GM10266 (cell line): ENCODE data around the gene RIC3.

Experiments
- DNase-seq: peaks from one replicate; pipeline ENCODE4 v3.0.0; 2012; ENCODE audit errors: extremely low spot score
- TF ChIP-seq, protein P1 (sequence below): IDR thresholded peaks from 2 replicates; pipeline ENCODE4 v1.5.1; 2012; ENCODE audit warnings: mild to moderate bottlenecking, low read depth; ENCODE audit not compliant: control insufficient read depth, insufficient read depth; ENCODE audit errors: missing control alignments

The RIC3 gene

DNA sequence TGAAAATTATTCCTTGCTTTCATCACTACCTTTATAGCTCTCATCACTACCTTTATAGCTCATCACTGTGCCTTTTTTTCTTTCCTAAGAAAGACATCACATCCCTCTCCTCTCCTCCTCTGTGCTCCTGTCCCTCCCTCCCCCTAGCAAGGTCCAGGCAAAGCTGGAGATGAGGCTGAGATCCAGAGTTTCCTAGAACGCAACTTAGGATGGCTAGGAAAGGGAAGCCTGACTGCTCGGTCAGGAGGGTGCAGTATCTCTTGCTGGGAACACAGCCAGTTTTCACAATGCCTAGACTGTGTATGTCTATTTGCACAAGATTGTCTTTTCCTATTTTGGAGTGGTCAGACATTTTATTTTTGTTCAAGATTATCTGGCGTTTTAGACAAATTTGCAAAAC, 63.2 kb downstream of the RIC3 start:
- TF ChIP-seq, protein P1, sequence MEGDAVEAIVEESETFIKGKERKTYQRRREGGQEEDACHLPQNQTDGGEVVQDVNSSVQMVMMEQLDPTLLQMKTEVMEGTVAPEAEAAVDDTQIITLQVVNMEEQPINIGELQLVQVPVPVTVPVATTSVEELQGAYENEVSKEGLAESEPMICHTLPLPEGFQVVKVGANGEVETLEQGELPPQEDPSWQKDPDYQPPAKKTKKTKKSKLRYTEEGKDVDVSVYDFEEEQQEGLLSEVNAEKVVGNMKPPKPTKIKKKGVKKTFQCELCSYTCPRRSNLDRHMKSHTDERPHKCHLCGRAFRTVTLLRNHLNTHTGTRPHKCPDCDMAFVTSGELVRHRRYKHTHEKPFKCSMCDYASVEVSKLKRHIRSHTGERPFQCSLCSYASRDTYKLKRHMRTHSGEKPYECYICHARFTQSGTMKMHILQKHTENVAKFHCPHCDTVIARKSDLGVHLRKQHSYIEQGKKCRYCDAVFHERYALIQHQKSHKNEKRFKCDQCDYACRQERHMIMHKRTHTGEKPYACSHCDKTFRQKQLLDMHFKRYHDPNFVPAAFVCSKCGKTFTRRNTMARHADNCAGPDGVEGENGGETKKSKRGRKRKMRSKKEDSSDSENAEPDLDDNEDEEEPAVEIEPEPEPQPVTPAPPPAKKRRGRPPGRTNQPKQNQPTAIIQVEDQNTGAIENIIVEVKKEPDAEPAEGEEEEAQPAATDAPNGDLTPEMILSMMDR, result no peak
- DNase-seq, result no peak

DNA sequence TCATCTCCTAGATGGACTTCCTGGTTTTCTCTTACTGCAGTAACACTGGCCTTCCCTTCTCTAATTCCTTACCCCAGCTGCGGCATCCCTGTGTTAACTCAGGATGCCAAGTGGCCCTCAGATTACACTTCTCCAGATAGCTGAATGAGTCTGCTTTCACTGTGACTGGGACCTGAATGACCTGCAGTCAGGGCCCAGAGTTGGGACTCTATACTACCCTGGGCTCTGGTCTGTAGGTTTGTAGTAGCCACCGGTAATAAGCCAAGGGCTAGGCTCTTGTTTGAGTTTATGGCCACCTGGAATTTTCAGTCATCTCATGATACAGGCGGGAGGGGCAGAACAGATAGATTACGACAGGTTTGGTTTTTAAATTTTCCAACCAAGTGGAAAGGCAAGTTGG, 63.7 kb downstream of the RIC3 start:
- TF ChIP-seq, protein P1, result no peak
- DNase-seq, result no peak

DNA sequence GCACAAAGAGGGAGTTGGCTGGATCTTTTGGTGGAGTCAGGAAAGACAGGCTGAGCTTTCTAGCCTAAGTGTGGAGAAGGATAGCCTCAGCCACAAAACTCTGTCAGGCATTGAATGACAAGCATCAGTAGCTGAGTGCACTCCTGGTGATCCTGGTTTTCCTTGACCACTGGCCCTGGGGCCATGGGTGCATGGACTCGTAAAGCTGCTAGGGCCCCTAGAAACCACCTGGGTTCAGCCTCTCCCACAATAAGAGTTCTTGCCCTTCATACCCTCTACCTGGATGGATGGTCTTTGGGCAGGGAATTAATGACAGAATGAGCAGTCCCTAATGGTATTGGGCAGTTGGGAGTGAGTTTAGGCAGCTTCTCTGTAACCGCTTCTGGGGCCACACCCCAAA, 64.9 kb downstream of the RIC3 start:
- TF ChIP-seq, protein P1, result no peak
- no peak for DNase-seq

DNA sequence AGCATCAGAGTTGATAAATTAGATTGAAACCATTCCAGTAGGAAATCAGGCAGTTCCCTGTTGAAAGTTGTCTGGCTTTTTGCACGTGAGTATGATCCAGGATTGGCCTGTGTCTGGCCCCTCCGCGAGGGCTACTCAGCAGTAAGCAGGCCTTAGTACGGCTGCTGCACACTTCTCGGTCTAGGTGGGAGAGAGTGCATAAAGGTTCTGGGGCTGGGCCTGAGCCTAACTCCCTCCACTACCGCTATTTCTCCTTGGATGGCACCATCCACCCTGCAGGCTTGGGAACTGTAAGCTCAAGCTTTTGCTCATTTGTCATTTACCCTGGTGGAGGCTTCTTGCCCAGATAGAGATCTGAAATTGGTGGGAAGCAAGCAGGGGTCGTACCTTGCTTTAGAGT, 65.9 kb downstream of the RIC3 start:
- no peak for DNase-seq
- TF ChIP-seq, protein P1, result no peak

DNA sequence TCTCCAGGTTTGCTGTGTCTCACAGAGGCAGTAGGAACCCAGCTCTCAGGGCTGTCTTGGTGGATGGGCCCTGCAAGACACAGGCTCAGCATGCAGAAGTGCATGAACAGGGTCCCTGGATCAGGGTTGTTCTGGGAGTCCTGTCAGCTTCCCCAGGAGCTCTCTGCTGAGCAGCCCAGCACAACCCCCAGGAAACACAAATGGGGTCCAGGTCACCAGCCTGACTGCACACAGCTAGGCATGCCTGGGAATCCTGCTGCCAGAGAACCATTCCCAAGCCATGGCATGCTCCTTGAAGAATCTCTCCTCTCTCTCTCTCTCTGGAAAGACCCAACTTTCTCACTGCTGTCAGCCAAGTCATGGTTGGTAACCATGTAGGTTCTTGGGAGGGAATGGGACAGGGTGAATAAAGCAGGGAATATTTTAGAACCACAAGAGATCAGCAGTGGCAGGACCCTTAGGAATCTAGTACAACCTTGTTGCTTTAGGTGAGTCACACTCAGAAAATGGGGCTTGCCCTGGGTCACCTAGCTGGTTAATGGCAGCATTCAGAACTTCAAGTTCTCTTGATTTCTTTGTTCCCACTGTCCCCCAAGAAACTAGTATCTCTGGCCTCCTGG, 66.4 kb downstream of the RIC3 start:
- TF ChIP-seq, protein P1, result no peak
- no peak for DNase-seq

DNA sequence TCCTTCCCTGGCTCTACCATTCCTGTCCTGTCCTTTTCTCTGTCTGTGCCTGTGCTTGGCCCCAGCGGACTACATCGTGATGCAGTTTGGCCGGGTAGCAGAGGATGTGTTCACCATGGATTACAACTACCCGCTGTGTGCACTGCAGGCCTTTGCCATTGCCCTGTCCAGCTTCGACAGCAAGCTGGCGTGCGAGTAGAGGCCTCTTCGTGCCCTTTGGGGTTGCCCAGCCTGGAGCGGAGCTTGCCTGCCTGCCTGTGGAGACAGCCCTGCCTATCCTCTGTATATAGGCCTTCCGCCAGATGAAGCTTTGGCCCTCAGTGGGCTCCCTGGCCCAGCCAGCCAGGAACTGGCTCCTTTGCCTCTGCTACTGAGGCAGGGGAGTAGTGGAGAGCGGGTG, 67.4 kb downstream of the RIC3 start:
- TF ChIP-seq, protein P1, result no peak
- no peak for DNase-seq

DNA sequence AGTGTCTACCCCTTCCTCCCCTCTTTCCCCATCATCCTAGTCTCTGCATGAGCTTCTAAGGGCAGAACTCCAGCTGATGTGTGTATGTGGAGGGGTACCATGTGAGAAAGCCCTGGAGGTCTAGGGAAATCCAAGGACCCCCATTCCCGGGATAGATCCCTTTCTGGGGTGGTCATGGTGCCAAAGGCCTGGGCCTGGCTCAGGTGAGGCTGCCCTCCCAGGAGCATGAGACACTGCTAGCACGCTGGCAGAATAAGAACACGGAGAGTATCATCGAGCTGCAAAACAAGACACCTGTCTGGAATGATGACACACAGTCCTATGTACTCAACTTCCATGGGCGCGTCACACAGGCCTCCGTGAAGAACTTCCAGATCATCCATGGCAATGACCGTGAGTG, 68.2 kb downstream of the RIC3 start:
- TF ChIP-seq, protein P1, result no peak
- no peak for DNase-seq
